ENCODE measurements around the gene CCL19.

Gene CCL19

DNA sequence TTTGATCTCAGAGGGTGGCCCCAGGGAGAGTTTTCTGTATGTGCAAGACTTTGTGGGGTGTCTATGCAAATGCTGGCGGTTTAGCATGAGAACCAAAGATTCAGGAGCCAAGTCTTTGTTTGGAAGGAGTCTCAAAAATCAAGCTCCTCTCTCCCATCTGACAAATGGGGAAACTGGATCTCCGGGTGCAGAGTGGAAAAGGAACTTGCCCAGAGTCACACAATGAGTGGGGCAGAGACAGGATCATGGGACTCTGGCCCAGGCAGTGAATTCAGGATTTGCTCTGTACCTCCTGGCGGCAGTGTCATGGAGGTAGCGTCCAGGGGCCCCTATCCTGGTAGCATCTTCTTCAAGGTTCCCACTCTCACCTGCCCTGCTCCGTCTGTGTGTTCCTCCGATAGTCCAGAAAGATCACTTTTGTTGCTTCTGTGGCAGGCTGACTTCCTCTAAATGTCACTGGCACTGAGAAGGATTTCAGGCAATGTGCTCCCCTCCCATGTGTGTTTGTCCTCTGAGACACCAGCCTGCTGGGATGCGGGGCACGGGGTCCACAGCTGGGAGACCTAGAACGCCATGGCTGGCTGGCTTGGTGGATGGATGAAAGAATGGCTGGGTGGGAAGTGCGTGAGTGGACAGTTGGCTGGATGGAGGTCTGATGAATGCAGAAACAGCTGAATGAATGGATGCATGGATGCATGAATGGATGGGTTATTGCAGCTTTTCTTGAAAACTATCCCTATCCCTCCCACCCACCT lies 3.6 kb downstream of the CCL19 start:
- Histone ChIP-seq H3K27me3 (ENCODE audit: insufficient read depth, low read length) (peaks cover 3% of the 10 kb centered on the region), H2AFZ (ENCODE audit: low read depth, low read length) (no peak overlapping the region), H3K4me3 (ENCODE audit: low read length) (no peak overlapping the region), H3K36me3 (ENCODE audit: insufficient read depth, low read length) (no peaks in the 10 kb centered on the region), H3K9me3 (ENCODE audit: low read length) (no peaks in the 10 kb centered on the region), H3K4me1 (ENCODE audit: insufficient read depth, low read length) (no peaks in the 10 kb centered on the region)

GRCh38 chr9:34686732-34687131 lies 4.3 kb downstream of the CCL19 start:
- H3K4me3 ChIP-seq (ENCODE audit: low read length): no peak overlapping the region
- no peaks in the 10 kb centered on the region for H3K4me1 ChIP-seq (ENCODE audit: insufficient read depth, low read length)
- no peaks in the 10 kb centered on the region for H3K36me3 ChIP-seq (ENCODE audit: insufficient read depth, low read length)
- H3K9me3 ChIP-seq (ENCODE audit: low read length): no peaks in the 10 kb centered on the region
- peaks cover 3% of the 10 kb centered on the region for H3K27me3 ChIP-seq (ENCODE audit: insufficient read depth, low read length)
- no peak overlapping the region for H2AFZ ChIP-seq (ENCODE audit: low read depth, low read length)

DNA sequence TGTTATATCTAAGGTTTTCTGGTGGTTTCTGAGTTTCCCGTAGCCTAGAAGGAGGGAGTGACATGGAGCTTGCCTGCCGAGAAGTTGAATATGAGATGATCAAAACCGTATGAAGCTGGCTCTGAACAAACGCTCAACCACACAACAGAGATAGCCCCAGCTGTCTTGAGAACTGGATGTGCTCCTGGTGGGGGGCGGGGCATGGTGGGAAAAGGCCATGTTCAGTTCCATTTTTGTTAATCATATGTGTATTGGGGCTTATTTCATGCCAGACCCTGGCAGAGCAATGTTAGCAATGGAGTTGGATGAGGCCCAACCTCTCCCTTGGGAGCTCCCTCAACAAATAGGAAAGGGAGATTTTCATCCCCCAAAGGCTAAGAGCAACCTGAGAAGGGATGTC lies 4.8 kb downstream of the CCL19 start:
- no peak overlapping the region for H3K4me3 ChIP-seq (ENCODE audit: low read length)

DNA sequence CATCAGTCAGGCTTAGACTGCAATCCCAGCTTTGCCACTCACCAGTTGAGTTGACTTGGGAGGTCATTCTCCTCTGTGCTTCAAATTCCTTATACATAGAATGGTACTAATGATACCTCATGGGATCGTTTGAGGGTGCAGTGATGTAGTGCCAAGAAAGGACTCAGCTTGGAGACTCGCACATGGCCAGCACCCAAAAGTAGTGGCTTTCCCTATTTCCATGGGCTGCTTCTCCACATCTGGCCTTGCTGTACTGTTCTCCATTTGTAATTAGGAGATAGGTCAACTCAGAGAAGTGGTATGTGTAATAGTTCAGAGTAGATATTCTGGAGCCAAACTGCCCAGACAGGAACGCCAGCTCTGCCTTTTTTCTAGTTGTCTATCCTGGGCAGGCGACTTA lies 5.5 kb downstream of the CCL19 start:
- Histone ChIP-seq H3K27me3 (ENCODE audit: insufficient read depth, low read length) (no peaks in the 10 kb centered on the region), H2AFZ (ENCODE audit: low read depth, low read length) (no peak overlapping the region), H3K36me3 (ENCODE audit: insufficient read depth, low read length) (no peaks in the 10 kb centered on the region), H3K4me1 (ENCODE audit: insufficient read depth, low read length) (no peaks in the 10 kb centered on the region), H3K9me3 (ENCODE audit: low read length) (no peaks in the 10 kb centered on the region), H3K4me3 (ENCODE audit: low read length) (no peak overlapping the region)

More for the DNA sequence above, 4.8 kb downstream of the CCL19 start:
- Histone ChIP-seq H3K36me3 (ENCODE audit: insufficient read depth, low read length) (no peaks in the 10 kb centered on the region), H3K9me3 (ENCODE audit: low read length) (no peaks in the 10 kb centered on the region), H2AFZ (ENCODE audit: low read depth, low read length) (no peak overlapping the region), H3K4me1 (ENCODE audit: insufficient read depth, low read length) (no peaks in the 10 kb centered on the region), H3K27me3 (ENCODE audit: insufficient read depth, low read length) (no peaks in the 10 kb centered on the region)

DNA sequence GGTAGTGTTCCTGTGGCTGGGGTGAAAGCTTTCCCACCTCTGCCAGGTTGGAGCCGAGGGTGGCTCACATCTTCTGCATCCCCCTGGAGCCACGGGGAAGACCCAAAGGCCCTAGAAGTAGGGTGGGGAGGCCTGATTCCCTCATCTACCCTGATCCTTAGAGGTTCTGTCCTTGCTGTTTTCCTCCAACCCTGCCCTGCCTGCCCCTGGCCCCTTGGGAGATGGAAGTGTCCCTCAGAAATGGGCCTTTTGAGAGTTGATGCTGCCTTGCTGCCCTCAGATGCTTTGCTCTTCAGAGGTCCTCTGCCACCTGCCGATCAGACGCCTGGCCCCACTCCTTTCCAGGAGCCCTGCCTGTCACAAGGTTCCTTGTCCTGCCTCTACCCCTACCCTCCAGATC lies 6.3 kb downstream of the CCL19 start:
- Histone ChIP-seq H3K4me3 (ENCODE audit: low read length) (no peak overlapping the region), H3K4me1 (ENCODE audit: insufficient read depth, low read length) (no peaks in the 10 kb centered on the region), H3K9me3 (ENCODE audit: low read length) (no peaks in the 10 kb centered on the region), H2AFZ (ENCODE audit: low read depth, low read length) (no peak overlapping the region), H3K36me3 (ENCODE audit: insufficient read depth, low read length) (no peaks in the 10 kb centered on the region), H3K27me3 (ENCODE audit: insufficient read depth, low read length) (no peaks in the 10 kb centered on the region)

GRCh38 chr9:34684145-34684544 lies 6.9 kb downstream of the CCL19 start:
- no peak overlapping the region for H3K4me3 ChIP-seq (ENCODE audit: low read length)
- H3K27me3 ChIP-seq (ENCODE audit: insufficient read depth, low read length): no peaks in the 10 kb centered on the region
- no peaks in the 10 kb centered on the region for H3K36me3 ChIP-seq (ENCODE audit: insufficient read depth, low read length)
- H3K9me3 ChIP-seq (ENCODE audit: low read length): no peaks in the 10 kb centered on the region
- H3K4me1 ChIP-seq (ENCODE audit: insufficient read depth, low read length): no peaks in the 10 kb centered on the region
- no peak overlapping the region for H2AFZ ChIP-seq (ENCODE audit: low read depth, low read length)

DNA sequence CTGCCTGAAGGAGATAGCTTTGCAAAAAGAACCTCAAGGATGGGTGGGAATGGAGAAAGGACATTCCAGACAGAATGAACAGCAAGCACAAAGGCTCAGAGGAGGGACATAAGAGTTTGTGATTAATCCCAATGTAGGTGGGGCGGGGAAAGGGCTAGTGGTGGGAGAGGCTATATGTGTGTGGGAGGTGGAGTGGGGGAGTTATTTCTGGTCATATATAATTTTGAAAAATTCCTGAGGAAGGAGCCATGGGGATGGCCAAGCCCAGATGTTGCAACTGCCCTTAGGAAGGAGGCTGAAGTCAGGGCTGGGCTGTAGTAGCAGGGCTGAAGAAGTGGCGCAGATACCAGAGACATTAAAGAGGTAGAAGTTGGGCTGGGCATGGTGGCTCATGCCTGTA lies 15.2 kb downstream of the CCL19 start:
- Histone ChIP-seq H3K36me3 (ENCODE audit: insufficient read depth, low read length) (no peaks in the 10 kb centered on the region), H3K4me3 (ENCODE audit: low read length) (no peak overlapping the region), H3K4me1 (ENCODE audit: insufficient read depth, low read length) (no peaks in the 10 kb centered on the region), H3K27me3 (ENCODE audit: insufficient read depth, low read length) (no peaks in the 10 kb centered on the region), H3K9me3 (ENCODE audit: low read length) (no peaks in the 10 kb centered on the region), H2AFZ (ENCODE audit: low read depth, low read length) (no peak overlapping the region)

- Histone ChIP-seq H3K36me3 (ENCODE audit: insufficient read depth, low read length) (no peaks in the 10 kb centered on the region), H3K27me3 (ENCODE audit: insufficient read depth, low read length) (no peaks in the 10 kb centered on the region), H3K4me3 (ENCODE audit: low read length) (no peak overlapping the region), H3K9me3 (ENCODE audit: low read length) (no peaks in the 10 kb centered on the region), H3K4me1 (ENCODE audit: insufficient read depth, low read length) (no peaks in the 10 kb centered on the region), H2AFZ (ENCODE audit: low read depth, low read length) (no peak overlapping the region)
Observed at GRCh38 chr9:34675048-34675714, 15.9 kb downstream of the CCL19 start.

GRCh38 chr9:34674440-34674839 lies 16.6 kb downstream of the CCL19 start:
- Histone ChIP-seq H3K36me3 (ENCODE audit: insufficient read depth, low read length) (no peaks in the 10 kb centered on the region), H3K27me3 (ENCODE audit: insufficient read depth, low read length) (no peaks in the 10 kb centered on the region), H3K4me1 (ENCODE audit: insufficient read depth, low read length) (no peaks in the 10 kb centered on the region), H3K9me3 (ENCODE audit: low read length) (no peaks in the 10 kb centered on the region), H3K4me3 (ENCODE audit: low read length) (no peak overlapping the region), H2AFZ (ENCODE audit: low read depth, low read length) (no peak overlapping the region)

- Histone ChIP-seq H3K27me3 (ENCODE audit: insufficient read depth, low read length) (no peaks in the 10 kb centered on the region), H3K36me3 (ENCODE audit: insufficient read depth, low read length) (no peaks in the 10 kb centered on the region), H3K4me3 (ENCODE audit: low read length) (no peak overlapping the region), H2AFZ (ENCODE audit: low read depth, low read length) (no peak overlapping the region), H3K9me3 (ENCODE audit: low read length) (no peaks in the 10 kb centered on the region), H3K4me1 (ENCODE audit: insufficient read depth, low read length) (peaks cover 2% of the 10 kb centered on the region)
Observed at GRCh38 chr9:34671307-34671706, 19.8 kb downstream of the CCL19 start.

DNA sequence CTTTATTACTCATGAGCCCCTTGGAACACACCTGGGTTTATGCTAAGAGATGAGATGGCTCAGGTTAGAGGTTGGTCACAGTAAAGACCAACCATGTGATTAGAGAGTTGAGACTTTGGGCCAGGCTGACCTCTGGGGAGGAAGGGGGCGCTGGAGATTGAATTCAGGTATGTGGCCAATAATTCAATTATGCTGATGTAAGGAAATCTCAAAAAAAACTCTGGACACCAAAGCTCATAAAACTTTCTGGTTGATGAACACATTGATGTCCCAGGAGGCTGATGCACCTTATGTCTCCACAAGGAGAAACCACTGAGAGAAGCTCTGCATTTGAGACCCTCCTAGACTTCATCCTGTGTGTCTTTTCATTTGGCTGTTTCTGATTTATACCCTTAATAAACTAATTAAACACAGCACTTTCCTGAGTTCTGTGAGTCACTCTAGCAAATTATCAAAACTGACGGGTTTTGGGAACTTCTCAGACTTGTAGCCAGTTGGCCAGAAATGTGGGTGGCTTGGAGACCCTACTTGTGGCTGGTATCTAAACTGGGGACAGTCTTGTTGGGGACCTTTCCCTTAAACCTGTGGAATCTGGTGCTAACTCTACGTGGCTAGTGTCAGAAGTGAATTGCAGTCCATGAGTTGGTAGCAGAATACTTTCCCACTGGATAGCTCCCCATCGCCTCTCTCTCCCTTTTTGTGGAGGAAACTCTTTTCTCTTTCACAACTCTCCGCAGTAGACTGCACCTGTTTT lies 21.1 kb downstream of the CCL19 start:
- H2AFZ ChIP-seq (ENCODE audit: low read depth, low read length): no peak overlapping the region
- no peaks in the 10 kb centered on the region for H3K9me3 ChIP-seq (ENCODE audit: low read length)
- H3K4me3 ChIP-seq (ENCODE audit: low read length): no peak overlapping the region
- no peaks in the 10 kb centered on the region for H3K36me3 ChIP-seq (ENCODE audit: insufficient read depth, low read length)
- H3K4me1 ChIP-seq (ENCODE audit: insufficient read depth, low read length): peaks cover 4% of the 10 kb centered on the region
- H3K27me3 ChIP-seq (ENCODE audit: insufficient read depth, low read length): no peaks in the 10 kb centered on the region

DNA sequence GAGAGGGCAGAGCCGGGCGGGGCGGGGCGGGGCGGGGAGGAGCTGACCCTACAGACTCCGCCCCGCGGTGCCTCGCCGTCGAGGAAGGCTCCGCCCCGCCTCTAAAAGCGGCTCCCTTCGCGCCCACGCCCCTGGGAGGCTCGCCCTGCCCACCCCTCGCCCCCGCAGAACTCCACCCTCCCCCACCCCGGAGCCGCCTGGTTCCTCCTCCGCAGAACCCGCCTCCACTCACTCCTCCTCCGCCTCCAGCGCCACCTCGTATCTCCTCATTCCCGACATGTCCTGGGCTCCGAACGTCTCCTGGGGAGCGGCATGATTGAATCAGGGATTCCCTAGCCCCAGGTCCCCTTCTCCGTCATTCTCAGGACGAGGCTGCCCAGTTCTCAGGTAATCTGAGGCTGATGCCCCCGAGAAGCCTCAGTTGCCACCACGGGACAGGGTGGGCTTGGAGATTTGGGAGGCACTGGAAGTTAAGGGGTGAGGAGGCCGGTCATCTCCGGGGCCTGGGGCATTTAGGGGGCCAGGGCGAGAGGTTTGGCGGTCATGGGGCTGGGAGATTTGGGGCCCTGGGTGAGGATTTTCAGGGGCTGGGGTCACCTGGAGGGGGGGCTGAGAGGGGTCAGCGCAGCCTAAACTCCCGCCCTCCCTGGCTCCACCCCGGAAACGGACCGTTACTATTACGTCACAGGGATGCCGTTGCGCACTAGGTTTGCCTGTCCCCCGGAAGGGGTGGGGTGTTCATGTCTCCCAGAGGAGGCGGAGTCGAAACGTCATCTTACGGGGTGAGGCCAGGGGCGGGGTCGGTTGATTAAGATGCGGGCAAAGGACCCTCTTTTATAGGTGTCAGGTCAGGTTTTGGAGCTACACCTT lies 25.5 kb downstream of the CCL19 start:
- Histone ChIP-seq H3K9me3 (ENCODE audit: low read length) (no peaks in the 10 kb centered on the region), H3K36me3 (ENCODE audit: insufficient read depth, low read length) (no peaks in the 10 kb centered on the region), H2AFZ (ENCODE audit: low read depth, low read length) (peak overlapping the region; percentile 52), H3K4me1 (ENCODE audit: insufficient read depth, low read length) (peaks cover 7% of the 10 kb centered on the region), H3K4me3 (ENCODE audit: low read length) (peak overlapping the region; percentile 60), H3K27me3 (ENCODE audit: insufficient read depth, low read length) (no peaks in the 10 kb centered on the region)

DNA sequence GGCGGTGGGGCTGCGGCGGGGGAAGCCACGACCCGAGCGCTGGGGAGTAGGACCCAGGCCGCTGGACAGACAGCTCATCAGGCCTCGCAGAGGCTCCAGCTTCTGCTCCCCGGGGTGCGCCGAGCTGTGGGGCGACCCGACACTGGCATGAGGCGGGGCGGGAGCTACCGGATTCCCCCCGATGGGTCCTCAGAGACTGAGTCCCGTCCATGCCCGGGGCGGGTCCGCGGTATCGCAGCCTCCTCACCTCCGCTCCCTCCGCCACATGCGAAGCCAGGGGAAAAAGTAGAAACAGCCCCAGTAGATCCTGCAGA lies 26.1 kb downstream of the CCL19 start:
- no peaks in the 10 kb centered on the region for H3K36me3 ChIP-seq (ENCODE audit: insufficient read depth, low read length)
- peak overlapping the region; percentile 46 for H3K4me3 ChIP-seq (ENCODE audit: low read length)
- H3K27me3 ChIP-seq (ENCODE audit: insufficient read depth, low read length): no peaks in the 10 kb centered on the region
- H2AFZ ChIP-seq (ENCODE audit: low read depth, low read length): peak overlapping the region; percentile 52
- peaks cover 7% of the 10 kb centered on the region for H3K4me1 ChIP-seq (ENCODE audit: insufficient read depth, low read length)
- H3K9me3 ChIP-seq (ENCODE audit: low read length): no peaks in the 10 kb centered on the region

Data from neuron (in vitro differentiated cells).